GM19324 (cell line): ENCODE results near the gene VTI1A.
"Not testable (repeated sequence)": the region's sequence is repeated elsewhere in the genome, so short reads cannot be mapped to it uniquely, and the experiment has no call there.

Experiments used
- ATAC-seq: cut with Tn5 transposase; IDR thresholded peaks from one replicate; pipeline ENCODE4 v1.9.1; 2021; ENCODE audit warnings: mild to moderate bottlenecking, moderate library complexity; ENCODE audit not compliant: unreplicated experiment, low FRiP score

The VTI1A gene

DNA sequence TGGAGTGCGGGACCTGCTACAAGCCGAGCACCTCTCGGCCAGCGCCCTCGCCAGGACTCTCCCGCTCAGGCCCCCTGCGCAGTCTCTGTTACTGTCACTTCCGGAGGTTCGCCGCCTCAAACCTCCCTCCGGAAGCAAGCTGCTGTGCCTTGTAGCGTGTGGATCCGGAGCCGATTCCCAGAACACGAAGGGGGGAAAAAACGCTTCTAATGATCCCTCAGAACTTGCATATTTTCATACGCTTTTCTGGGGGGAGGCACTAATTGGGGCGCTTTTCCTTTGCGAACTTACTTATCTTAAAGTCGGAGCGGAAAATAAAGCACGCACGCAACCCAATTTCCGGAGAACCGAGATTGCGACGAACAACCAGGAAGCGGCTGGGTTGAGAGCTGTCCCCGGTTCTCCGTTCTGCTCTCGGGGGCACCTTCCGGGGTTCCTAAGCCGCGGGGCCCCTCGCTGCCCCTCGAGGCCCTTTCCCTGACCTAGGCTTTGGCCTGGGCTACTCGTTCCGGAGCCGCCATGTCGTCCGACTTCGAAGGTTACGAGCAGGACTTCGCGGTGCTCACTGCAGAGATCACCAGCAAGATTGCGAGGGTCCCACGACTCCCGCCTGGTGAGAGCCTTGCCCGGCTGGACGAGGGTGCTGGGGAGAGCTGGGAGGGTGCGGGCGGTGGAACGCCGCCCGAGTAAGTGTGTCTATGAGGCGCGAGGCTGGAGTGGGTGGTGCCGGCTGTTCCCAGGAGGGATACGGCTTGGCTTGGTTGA is at the start of gene VTI1A, which contains the start of gene ZDHHC6:
Gene VTI1A, plus strand, starts transcription at position 361 of the 765 bp plus-strand sequence. Its CDS starts 159 bp downstream, at position 520.
Gene ZDHHC6, minus strand, starts transcription at position 60 of the 765 bp plus-strand sequence. CDS start 1,478 bp downstream, outside the sequence.
- ATAC-seq, result peak; percentile 97

DNA sequence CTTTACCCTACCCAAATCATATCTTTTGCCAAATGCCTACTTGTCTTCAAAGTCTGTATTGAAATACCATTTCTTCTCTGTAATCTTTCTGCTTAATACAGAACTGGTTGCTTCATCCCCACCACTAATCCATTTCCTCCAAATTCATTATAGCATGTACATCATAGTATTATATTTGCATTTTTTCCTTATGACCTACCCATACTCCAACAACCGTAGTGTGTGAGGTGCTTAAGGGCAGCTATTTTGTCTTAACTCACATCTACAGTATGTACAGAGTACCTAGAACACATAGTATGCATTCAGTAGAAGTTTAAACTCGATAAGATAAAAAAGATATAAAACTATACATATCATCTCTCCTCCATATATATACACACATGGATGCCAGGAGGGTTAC is 49.4 kb upstream of the VTI1A start:
- no peak for ATAC-seq

DNA sequence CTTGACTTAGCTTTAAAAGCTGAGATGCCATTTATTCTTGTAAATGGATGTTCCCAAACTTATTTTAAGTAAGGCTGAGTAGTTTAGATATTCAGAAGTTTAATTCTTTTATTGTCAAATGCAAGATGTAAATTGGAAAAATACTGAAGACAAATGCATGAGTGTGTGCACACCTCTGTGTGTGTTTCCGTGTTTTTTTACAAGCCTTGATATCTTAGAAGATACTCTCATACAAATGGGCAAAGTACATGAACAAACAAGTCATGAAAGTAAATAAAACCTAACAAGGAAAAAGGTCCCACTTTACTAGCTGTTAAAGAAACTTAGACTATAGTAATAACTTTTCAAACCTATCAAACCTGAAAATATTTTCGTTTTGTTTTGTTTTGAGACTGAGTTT is 44.1 kb upstream of the VTI1A start:
- ATAC-seq, result no peak

DNA sequence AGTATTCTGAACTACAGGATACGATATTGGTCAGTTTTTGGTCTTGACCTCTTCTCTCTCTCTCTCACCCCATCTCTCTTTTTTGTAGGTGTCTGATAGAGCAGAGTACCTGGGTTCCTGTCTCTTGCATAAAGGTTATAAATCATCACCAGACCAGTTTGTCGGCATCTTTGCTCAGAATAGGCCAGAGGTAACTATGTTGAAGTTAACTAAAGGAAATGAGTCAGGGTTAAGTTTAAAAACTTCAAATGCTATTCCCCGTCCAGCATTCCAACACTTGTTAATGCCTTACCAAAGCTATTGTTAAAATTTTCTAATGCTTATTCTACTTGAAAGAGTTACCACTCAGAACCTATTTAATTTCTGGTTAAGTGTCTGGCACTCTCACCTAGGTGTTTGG is 42.4 kb upstream of the VTI1A start:
- ATAC-seq, result no peak

DNA sequence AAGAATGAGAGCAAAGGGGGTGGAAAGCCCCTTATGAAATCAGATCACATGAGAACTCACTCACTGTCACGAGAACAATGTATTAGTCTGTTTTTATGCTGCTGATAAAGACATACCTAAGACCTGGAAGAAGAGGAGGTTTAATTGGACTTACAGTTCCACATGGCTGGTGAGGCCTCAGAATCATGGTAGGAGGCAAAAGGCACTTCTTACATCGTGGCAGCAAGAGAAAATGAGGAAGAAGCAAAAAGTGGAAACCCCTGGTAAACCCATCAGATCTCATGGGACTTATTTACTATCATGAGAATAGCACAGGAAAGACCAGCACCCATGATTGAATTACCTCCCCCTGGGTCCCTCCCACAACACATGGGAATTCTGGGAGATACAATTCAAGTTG is 40.2 kb upstream of the VTI1A start:
- not testable (repeated sequence) for ATAC-seq

DNA sequence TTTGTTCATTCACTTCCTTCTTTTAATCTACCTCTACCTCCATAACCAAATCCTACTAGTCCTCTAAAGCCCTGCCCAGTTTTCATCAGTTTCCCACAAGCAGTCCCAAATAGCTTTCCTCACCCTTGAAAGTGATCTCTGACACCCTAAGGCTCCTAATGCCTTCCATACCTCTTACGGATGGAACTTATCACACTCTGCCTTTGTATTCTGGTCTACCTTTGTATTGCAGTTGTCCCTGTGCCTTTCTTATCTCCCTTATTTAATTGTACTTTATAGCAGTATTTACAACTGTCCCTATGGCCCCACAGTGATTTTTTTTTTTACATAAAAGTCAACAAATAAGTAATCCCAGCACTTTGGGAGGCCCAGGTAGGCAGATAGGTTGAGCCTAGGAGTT is 39.3 kb upstream of the VTI1A start:
- ATAC-seq, result no peak

DNA sequence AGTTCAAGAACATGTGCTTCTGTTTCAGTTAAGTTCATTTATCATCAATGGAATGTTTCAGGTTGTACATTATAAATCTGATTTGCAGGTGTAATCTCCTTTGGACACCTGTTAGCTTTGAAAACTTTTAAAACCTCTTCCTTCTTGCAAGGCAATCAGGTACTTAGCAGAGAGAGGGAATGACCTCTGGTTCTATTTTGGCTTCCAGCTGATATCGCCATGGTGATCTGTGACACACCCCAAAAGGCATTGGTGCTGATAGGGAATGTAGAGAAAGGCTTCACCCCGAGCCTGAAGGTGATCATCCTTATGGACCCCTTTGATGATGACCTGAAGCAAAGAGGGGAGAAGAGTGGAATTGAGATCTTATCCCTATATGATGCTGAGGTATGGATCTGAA is 37.7 kb upstream of the VTI1A start:
- ATAC-seq, result no peak

DNA sequence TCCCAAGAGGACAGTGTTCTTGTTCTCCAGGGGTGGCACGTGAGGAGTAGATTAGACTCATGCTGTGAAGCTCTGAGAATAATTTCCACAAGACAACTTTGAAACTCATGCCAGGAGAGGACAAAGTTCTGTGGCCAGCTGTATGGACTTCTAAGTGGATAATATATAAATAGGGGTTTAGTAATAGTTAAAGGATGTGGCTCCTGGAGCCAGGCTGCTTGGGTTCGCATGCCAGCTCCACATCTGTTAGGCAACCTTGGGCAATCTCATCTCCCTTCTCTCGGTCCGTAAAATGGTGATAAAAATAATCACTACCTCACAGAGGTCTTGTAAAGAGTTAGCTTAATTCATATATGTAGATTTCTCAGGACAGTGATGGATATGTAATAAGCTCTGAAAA is 37.3 kb upstream of the VTI1A start:
- ATAC-seq, result no peak

DNA sequence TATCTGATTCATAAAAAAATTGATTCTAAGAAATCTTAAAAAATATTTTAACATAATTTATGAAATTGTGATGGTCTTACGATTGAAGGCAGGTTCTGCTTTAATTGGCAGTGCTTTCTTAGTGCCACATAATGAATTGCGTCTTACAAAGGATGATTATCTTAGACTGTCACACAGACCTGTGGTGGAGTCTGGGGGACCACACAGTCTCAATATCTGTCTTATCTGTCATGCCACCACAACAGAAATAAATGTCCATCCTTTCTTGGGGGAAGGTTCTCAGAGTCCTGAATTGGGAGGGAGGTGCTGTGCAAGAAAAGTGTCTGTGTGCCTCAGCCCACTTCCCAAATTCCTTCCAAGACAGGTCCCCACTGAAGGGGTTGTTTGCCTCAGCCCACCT is 34.3 kb upstream of the VTI1A start:
- ATAC-seq, result no peak

DNA sequence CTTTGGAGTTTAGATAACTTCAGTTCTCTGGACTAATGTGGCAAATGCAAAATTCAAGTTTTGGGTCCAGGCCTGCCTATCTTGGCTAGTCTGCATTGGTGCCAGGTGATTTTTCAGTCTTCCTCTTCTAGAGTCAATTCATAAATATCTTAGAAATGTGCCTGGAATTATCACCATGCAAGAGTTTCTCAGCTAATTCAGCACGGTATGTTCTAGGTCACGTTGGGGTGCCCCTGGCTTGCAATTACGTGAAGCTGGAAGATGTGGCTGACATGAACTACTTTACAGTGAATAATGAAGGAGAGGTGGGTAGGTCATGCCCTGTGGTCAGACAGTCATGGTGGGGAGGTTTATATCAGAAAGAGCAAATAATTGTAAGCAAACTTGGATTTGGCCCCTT is 25.3 kb upstream of the VTI1A start:
- ATAC-seq, result no peak

DNA sequence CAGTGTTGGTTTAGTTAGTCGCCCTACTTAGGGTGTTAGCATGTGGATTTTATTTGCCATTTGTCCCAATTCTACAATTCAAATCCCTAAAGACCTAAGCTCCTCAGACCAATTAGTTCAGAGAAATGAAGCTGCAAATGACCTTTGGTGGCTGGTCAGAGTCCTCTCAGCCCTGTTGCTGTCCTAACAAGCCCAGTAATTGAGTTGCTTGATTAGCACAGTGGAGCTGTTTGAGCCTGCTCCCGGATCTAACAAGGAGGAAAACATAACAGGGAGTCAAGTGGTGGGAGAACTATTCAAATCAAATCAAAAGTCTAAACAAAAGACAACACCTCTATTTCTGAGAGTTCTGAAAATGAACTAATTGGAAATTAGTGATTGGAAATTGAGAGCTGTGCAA is 22.4 kb upstream of the VTI1A start:
- no peak for ATAC-seq

DNA sequence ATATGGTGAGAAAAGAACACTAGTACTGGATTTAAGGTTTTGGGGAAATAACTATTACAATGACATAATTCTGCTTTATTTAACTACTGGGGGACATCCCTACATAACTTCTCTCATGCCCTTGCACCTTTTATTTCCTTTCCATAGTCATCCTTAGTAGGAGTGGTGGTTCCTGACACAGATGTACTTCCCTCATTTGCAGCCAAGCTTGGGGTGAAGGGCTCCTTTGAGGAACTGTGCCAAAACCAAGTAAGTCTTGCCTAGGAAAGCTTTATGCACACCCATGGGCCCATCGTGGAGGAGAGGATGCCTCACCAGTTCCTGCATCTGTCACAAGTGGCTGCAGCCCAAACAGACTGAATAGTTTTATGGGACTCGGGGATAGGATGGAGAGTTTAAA is 20.9 kb upstream of the VTI1A start:
- no peak for ATAC-seq

DNA sequence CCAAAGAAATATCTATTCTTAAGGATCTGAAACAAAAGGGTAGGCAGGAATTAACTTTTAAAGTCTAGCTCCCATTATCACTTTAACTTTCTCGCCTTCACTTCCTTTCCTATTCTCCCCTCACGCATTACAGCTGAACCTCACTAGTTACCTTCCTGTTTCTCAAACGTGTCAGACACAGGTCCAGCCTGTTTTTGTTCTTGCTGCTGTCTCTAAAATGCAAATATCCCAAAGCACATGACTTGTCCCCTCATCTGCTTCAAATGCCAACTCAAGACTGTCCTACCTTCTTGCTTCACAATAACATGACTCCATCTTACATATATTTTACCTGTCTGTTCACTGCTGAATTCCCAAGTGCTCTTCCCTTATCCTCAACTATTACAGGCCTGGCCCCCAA is 17.9 kb upstream of the VTI1A start:
- peak; percentile 47 for ATAC-seq

DNA sequence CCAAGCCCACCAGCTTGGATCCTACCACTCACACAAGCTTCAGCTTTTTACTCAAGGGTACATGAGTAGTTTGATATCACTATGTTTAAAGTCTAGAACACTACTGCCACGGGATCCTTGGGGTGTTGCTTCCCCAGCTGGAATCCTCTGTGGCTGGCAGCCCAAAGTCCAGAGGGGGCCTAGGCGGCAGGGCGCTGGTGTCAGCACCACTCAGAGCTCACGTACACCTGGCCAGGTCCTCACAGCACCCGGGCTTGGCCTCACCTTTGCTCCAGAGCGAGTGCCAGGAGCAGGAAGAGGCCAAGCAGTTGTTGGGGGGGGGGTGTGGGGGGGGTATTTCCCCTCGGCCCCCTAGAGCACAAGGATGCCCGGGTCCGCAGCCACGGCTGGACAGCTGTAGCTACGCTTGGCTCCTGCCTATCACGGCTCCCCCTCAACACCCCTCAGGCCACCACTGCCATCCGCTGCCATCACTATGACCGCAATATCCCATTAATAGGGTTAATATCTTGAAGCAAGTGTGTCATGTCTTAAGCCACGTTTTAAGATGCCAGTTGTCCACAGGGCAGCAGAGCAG is 17.3 kb upstream of the VTI1A start:
- ATAC-seq, result no peak

DNA sequence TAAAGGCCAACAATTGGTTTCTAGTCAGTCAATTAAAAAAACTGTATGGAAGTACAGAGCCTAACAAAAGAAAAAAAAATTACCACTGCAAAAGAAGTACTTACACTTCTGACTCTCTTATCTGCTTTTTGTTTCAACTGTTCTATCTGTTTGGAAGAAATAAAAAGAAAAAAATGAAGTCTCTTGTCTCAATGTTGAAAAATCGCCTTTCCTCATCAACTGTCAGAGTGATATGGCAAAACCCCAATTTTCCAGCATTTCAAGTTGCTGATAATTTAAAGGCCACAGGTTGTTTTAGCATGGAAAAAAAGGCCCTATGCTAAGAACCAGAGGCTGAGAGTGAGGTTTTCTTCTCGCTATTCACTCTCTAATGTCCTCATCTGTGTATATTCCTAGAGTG is 13.9 kb upstream of the VTI1A start:
- no peak for ATAC-seq

DNA sequence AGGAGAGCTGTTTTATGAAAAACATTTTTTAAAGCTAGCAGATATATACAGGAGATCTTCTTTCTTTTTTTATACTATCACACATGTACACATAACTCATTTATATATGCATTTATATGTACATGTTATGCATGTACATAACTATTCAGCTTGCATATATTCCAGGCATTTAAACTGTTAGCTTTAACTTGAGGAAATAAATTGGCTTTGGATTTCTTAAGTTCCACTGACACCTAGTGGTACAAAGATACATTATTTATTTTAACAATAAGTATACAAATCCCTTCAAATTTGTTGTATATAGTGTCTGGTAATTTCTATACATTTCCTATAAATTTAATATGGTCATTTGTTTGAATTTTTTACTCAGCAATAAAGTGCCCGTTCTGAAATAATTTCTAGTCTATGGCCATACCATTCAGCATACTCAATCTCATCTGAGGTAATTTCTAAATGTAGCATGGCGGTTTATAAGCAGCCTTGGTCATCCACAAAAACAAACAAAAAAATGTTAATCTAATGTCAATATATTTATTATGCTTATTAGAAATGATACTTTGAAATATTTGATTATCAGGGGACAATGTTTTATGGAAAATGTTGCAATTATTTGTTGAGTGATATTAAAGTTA is 11.9 kb upstream of the VTI1A start:
- no peak for ATAC-seq

DNA sequence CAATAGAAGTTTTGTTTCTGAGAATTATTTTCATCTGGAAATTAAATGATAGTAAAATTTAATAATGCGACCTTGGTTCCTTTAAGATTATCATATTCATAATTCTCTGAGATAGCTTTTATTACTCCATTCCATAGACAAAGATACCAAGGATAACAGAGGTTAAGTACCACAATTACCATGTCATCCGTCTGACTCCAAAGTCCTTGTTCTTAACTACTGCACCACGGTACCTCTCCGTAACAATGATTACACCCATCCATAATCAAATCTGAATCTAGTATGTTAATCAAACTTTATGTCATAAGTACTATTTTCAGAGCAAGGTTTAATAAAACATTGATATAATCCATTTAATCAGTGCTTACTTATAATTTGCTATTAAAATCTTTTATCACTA is 8.7 kb upstream of the VTI1A start:
- no peak for ATAC-seq

DNA sequence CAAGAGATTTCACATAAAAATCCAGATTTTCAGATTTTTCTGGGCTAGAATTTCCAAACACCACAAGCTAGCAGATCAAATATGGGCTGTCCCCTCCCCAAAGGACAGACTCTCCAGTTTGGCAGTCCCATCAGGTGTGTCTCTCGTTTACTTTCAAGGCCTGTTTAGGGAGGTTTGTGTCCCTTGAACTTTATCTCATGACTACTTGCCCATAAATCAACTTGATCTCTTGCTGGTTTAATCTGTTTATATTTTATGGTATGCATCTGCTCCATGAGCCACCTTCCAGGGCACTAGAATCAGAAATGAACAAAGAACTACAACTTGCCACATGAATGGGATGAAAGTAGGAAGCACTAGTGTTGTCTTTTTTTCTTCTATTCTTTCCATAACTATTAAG is 5.5 kb upstream of the VTI1A start:
- ATAC-seq, result no peak

DNA sequence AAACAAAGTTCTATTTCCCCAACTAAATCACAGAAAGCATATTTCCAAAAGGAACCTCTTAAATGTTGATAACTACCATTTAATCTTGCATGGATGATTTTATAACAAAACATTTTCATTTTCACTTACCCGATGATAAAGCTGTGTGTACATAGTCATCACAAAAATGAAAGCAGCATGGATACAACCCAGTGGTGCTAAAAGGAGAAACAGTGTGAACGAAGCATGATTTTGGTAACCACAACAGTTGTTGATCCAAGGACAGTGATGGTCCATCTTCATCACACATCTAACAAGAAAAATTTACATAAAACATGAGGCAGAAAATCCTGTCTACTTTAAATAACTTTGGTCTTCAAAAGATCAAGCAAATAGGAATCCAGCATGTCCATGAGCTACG is 5.0 kb upstream of the VTI1A start:
- no peak for ATAC-seq

DNA sequence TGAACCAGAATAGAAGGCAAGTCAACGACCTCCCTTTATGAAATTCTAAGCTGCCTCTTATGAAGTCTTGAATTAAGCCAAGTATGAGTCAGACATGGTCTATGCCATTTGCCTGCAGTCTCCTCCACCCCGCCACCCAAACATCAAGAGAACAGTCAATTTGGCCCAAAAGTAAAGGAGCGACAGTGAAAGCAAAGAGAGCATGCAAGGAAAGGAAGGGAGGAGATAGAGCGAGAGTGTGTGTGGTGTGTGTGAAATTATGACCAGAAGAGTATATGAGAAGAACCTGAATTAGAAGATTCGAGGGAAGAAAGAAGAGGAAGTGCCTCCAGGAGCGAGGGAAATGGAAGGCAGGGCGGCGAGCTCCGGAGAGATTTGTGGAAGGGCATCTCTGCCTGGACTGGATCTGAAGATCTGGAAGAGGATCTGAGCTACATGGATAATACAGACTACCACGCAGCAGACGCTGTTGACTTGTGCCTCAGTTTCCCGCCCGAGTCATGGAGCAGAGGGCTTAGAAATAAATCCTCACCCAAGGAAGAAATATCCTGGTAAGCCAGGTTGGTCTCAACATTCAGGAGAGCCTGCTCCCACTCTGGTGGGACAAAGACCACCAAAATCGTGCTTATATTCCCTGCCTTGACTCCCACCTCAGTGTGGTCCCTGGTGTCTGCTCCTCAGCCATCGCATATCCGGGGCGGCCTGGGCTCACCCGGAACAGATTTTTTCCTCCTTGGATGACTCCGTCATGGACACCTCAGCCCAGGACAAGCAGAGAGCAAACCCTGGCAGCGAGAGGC is 760 bp upstream of the VTI1A start:
- ATAC-seq, result no peak

DNA sequence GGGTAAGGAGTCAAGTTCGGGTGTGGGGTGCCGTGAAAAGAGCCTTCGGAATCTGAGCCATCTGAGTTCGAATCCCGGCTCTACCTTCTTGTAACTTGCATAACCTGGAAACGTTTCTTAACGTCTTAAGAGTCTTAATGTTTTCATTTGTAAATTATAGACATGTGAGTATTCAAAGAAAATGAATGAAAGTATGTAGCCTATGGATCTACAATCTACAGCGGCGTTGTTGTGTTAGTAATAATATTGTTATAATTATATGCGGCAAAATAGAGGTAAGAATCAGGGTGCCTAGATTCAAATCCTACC is 559 bp downstream of the VTI1A start:
- no peak for ATAC-seq
